Erythroblast (primary cell): ENCODE measurements around the gene USP49.

Experiments used
- GATA1 ChIP-seq: IDR thresholded peaks from 2 replicates; pipeline ENCODE4 v1.6.1; 2011; ENCODE audit warnings: low read depth, mild to moderate bottlenecking, control low read depth, low read length, moderate library complexity
- POLR2A ChIP-seq: IDR thresholded peaks from 2 replicates; pipeline ENCODE4 v1.6.1; 2011; ENCODE audit warnings: mild to moderate bottlenecking, low read length

- no peak for TF ChIP-seq POLR2A
- TF ChIP-seq GATA1, result no peak
These were observed 96.1 kb downstream of the USP49 start for GRCh38 chr6:41798901-41799558.
